HG03066 (cell line): Measurements from ENCODE around the gene NTM.

Source experiments
- ATAC-seq: cut with Tn5 transposase; IDR thresholded peaks from one replicate; pipeline ENCODE4 v1.9.1; 2021; ENCODE audit warnings: low read depth; ENCODE audit not compliant: unreplicated experiment

The NTM gene

GRCh38 chr11:131838016-131838415 lies 467.6 kb downstream of the NTM start:
- ATAC-seq = no peak

- ATAC-seq = no peak
Observed at GRCh38 chr11:131839326-131839725, 468.9 kb downstream of the NTM start.

DNA sequence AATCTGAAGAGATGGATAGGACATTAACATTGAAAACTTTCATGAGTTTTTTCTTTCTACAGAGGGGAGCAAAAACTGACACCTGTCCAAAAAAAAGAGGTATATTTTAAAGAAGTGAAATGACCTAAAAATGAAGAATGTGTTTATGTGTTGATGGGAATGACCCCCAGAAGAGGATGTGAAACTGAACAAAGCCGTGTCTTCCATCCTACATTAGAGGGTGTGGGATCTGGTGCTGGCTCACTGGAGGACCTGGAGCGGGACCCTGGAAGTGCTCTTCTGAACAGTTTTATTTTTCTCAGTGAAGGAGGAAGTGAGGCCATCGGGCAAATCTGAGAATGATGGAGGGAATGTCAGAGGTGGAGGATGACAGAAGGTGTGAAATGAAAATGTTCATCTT lies 470.1 kb downstream of the NTM start:
- ATAC-seq = no peak

DNA sequence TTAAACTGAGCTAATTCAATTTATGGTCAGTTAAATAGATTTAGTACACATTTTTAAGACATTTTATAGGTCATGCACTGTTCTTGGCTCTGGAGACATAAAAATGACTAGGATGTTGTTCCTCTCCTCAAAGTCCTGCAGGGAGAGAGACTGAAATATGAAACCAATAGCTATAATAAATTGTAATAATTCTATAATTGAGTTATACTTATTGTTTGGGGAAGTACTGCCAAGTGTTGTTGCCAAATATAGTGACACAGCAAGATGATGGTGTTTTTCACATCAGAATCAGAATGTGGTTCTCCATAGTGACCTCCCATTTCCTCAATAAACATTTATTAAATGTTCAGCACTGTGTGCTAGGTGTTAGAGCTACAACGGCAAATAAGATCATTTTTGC lies 470.6 kb downstream of the NTM start:
- ATAC-seq = no peak

DNA sequence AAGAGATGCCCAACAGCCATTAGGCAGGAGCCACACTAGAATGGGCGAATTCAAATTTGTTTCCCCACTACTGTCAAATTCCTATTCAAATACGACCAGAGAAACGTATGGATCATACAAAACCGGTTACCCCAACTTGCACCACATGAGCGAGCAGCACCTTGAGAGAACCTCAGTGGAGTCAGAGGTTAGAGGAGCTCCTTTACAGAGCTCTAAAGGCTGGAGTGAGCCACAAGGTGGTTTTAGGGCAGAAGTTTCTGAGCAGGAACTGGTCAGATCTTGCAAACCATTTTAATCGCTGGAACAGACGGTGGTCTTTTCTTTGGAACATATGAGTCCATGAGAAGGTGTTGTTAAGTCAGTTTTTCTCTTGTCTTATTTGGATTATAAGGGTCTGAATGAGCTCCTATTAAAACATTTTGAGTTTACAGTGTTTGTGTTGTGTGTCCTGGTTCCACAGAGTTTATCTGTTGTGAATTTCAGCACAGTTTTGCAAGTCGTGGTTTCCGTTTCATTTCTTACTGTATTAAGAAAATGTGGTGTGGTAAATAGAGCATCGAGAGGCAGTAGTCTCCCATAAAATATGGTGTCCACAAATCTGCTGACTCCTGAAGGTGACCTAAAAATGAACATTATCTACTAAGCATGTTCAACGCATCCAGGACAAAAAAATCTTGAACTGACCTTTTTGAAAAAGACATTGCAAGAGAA lies 471.7 kb downstream of the NTM start:
- ATAC-seq = no peak

GRCh38 chr11:131845255-131845654 lies 474.8 kb downstream of the NTM start:
- no peak for ATAC-seq

DNA sequence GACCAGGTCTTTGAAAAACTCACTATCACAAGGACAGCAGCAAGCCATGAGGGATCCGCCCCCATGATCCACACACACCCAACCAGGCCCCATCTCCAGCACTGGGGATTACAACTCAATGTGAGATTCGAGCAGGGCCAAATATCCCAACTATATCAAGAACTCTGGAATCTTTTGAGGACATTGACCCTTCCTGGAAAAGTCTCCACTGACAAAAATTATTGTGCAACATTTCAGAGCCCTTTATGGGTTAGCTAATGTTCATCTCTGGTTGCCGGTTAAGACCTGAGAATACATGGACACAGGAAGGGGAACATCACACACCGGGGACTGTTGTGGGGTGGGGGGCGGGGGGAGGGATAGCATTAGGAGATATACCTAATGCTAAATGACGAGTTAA lies 479.1 kb downstream of the NTM start:
- ATAC-seq = no peak

DNA sequence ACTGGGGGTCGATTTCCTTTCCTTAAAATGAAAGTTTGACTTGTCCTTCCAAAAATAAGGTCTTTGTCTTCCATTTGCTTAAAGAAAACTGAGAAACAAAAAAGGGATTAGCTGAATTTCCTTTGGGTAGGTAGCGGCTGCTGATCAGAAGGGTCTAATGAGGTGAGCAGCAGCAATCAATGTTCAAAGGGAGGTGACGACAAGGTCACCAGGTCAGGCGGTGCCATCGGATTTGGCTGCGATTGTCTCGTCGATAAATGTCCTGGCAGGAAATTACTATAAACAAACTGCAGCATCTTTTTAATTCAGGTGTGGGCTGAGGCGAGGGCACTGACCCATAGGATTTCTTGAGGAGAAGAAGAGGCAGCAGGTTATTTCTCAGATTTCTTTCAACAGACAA lies 480.1 kb downstream of the NTM start:
- ATAC-seq = no peak

DNA sequence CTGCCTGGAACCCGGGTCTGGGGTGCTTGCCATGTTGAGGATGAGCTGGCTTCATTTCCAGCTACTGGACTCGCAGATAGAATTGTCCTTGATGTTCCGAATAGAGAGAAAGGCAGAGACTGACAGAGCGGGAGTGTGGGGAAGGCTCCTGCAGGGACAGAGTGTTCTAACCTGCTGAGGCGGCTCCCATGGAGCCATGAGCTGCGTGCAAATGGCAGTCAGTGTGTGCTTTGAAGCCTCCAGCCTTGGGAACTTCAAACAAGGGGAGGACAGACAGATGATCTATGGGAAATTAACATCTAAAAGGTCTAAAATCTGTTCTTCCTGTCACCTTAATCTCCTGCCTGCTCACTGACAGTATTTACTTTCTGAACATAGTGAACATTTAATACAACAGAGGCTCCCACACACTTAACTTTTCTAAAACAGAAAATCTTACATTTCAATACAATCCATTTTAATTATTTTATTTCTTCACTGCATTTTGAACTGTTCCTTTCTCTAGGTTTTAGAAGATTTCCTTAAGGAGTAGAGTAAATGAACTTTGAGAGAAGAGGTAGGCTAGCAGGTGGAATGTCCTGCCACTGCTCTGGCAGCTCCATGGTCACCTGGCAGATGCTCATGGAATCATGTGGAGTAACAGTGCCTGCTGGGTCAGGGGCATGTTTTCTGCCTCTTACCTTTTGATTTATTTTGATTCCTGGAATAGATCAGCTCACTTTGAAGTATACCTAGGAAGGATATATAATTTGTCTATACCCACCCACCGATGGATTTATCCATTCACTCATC lies 481.7 kb downstream of the NTM start:
- no peak for ATAC-seq

DNA sequence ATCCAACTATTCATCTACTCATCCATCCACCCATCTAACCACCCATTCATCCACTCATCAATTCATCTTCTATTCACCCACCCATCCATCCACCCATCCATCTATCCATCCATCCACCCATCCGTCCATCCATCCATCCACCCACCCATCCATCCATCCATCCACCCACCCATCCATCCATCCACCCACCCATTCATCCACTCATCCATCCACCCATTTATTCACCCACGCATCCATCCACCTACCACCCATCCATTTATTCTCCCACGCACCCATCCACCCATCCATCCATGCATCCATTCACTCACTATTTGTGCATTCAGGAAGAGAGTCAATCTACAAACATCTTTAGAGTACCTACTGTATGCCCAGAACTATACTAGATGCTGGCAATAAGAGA lies 482.3 kb downstream of the NTM start:
- no peak for ATAC-seq

DNA sequence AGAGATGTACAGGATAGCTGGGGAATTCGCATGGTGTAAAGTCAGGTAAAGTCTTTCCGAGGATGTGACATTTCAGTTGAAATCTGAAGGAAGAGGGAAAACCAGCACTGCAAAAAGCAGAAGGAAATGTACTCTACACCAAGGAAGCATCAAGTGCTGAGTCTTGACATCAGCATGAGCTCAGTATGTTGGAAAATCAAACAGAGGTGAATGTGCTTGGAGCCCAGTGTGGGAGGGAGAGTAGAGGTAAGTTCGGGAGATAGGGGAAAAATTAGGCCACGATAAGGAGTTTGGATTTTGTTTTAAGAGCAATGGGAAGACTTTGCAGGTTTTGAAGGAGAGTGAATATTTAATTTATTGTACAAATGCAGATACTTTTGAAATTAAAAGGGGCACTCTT lies 484.0 kb downstream of the NTM start:
- no peak for ATAC-seq

- ATAC-seq = no peak
Observed at GRCh38 chr11:131855320-131855719, 484.9 kb downstream of the NTM start.

DNA sequence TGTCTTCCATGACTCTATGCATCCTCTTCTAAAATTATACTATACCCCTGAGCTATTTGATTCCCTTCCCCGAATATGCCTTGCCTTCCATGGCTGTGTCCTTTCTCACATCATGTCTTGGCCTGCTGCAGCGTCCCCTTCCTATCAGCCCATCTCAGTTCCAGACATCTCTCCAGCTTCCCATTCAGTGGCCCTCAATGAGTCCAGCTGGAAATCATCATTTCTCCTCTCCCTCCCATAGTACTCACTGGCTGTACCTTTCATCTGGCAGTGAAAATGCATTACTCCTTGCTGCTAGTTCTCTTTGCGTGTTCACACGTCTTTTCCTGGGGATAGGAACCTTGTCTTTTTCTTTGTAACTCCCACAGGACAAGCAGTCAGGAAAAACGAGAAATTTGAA lies 486.8 kb downstream of the NTM start:
- ATAC-seq = no peak

- no peak for ATAC-seq
Observed at GRCh38 chr11:131858505-131858904, 488.1 kb downstream of the NTM start.

GRCh38 chr11:131859538-131860210 lies 489.3 kb downstream of the NTM start:
- no peak for ATAC-seq

GRCh38 chr11:131864228-131864627 lies 493.8 kb downstream of the NTM start:
- no peak for ATAC-seq

DNA sequence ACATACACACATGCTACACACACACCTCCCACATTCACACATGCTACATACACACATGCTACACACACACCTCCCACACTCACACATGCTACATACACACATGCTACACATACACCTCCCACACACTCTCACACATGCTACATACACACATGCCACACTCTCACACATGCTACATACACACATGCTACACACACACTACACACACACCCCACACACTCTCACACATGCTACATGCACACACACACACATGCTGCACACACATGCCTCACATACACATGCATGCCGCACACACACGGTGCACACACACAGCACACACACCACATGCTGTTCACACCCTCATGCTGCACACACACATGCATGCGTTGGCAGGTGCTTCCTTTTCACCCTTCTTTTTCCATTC lies 495.4 kb downstream of the NTM start:
- ATAC-seq = no peak

DNA sequence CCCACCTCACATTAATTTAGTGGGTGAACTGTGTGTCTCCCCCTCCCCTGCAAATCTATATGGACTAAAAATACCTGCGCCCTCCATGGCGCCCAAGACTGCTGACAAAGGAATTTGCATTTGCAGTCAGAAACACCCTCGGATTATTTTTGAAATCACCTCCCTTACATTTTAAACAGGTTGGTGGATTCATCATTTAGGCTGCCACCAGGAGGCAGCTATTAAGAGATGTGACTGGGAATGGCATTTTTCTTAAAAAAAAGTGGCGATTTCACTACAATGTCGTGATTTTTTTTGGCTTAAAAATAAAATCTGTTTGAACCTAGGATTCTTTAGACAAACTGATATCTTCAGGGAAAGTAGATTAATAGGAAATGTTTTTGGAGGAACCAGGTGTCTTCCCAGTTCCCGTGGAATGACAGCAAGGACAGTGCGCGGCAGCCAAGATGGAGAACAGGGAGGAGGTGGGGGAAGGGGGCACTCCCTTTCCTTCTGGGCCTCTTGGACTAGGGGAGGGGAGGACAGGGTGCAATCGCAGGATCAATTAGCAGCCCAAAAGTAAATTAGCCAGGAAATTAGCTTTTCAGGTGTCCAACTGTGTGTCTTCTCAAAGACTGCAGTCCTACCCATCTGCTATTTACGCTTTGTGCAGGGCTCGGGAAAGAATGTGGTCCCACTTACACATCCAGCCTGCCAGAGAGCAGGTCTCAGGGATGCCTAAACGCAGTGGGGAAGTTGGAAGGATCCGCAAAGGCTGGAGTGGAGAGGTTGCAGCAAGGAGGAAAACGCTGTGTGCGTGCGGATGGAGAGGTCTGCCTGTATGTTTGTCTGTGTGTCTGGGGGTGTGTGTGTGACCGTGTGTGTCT lies 496.4 kb downstream of the NTM start:
- no peak for ATAC-seq

GRCh38 chr11:131867457-131868257 lies 497.2 kb downstream of the NTM start:
- ATAC-seq = peak; percentile 76
